ENCODE data around the gene ACAD11.

ACAD11 gene

DNA sequence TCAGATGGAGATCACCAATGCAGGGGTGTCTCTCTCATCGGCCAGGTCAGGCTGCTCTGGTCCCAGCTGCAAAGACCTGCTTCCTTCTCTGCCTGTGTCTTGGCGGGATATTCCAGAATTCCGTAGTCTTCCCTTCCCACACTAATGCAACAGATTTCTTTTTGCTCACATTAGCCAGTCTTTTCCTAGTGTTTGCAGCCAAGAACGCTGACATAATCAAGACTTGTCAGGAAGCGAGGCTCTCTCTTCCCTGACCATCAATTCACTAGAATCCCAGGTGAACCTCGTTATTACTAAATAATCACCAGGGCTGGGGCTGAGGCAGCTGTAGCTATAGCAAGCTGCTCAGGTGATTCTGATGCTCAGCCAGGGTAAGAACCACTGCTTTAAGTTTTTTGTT lies 105.8 kb downstream of the ACAD11 start:
- no peak for DNase-seq (ENCODE audit: low read depth)

GRCh38 chr3:132550579-132551305 lies 108.9 kb downstream of the ACAD11 start:
- DNase-seq (ENCODE audit: low read depth): no peak

DNA sequence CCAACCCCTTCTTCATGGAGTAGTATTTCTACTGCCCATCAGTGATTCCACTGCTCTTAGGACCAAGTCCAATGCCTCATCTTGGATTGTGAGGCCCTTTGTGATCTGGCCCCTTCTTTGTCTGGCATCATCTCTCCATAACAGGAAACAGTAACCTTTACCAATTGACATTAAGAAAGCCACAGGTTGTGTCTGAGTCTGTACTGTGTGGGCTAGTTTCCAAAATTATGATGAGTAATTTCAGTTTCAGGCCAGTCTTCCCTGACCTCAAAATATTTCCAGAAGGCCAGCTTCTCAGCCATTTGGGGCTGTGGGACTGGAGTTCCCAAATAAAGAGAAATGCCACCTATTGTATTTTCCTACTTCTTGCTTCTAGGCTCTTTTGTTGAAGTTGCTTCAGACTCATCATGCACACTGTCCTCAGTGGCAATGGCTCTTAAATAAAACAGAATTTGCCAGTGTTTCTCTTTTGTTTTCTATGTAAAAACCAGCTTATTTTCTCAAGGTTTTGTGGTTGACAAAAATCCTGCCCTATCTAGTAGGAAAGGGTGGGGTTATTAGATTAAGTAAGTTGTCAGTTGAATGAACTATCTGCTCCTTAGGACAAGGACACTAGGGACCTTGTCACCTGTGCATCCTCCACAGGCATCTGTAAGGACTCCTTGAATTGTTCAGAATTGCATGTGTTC lies 109.6 kb downstream of the ACAD11 start:
- no peak for DNase-seq (ENCODE audit: low read depth)

- no peak for DNase-seq (ENCODE audit: low read depth)
These were observed 110.4 kb downstream of the ACAD11 start for GRCh38 chr3:132549169-132549568.

DNA sequence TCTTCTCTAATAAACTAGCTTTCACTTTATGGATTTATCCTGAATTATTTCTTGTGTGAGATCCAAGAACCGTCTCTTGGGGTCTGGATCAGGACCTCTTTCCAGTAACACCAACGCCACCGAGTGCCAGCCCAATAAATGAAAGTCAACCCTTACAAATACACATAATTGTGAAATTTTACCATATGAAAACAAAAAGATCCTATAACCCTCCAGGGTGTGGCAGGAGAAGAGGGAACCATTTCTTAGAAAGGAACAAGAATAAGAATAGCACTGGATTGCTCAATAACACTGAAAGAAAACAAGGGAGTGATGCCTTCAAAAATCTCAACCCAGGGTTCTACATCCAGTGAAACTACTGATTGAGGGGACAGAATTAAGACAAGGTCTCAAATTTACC lies 114.1 kb downstream of the ACAD11 start:
- no peak for DNase-seq (ENCODE audit: low read depth)

DNA sequence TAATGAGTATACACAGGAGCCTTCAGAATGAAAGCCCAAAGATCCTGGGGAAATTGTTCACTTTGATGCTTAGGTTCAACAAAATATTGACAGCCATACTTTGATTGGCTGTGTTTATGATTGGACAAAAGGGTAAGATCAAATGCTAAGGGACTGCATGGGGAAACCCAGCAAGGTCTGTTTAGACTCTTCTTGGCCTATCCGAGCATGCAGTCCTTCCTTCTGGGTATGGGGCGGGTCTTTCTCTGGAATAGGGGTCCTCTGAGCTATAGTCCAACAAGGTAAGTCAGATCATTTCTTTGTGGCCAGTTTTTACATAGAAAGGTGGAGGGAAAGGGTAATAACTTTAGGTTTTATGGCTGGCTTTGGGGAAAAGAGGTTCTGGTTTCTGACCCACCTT lies 115.5 kb downstream of the ACAD11 start:
- no peak for DNase-seq (ENCODE audit: low read depth)

DNA sequence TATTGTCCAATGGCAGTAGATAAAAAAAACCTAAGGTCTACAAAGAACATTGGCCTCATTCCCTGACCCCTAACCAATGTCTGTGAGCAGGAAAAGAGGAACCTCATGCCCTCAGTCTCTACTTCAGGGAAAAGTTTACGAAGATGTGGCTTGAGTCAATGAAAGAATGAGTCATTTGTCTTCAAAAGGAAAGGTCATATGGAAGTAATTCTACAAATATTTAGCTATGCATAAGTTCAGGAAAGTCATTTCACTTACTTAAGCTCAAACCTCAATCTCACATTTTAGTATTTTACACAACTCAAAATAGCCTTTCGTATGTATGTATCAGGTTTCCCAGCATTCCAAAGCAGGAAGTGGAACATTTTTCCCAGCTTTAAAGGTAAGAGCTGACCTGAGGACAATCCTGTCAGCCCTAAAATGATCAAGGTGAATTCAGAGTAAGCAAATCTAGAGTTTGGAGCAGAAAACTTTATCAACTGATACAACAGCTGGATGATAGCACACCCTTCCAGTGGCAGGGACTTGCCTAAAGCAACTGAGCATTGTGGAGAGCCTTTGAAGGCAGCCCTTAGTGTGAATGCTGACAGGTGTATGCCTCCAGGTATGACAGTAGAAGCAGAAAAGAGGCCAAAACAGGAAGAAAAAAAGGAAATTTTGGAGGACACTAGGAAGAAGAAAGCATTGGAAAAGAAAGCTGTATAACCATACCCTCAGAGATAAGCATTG lies 116.4 kb downstream of the ACAD11 start:
- peak; percentile 89 for DNase-seq (ENCODE audit: low read depth)

- no peak for DNase-seq (ENCODE audit: low read depth)
These were observed 117.0 kb downstream of the ACAD11 start for GRCh38 chr3:132542577-132542976.

DNA sequence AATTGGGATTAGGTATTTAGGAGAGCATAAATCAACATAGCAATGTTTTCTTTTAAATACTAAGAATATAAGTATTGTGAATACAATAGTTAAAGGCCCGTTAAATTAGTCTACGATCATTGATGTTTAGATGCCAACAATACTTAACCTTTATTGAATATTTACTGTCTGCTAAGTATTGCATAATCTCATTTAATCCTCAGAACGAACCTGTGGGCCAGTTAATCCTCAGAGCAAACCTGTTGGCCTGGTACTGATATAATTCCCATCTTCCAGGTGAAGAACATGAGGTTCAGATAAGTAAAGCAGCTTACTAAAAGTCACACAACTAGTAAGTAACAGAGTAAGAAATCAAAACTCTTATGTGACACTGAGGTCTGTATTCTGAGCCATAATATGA lies 119.9 kb downstream of the ACAD11 start:
- no peak for DNase-seq (ENCODE audit: low read depth)

DNA sequence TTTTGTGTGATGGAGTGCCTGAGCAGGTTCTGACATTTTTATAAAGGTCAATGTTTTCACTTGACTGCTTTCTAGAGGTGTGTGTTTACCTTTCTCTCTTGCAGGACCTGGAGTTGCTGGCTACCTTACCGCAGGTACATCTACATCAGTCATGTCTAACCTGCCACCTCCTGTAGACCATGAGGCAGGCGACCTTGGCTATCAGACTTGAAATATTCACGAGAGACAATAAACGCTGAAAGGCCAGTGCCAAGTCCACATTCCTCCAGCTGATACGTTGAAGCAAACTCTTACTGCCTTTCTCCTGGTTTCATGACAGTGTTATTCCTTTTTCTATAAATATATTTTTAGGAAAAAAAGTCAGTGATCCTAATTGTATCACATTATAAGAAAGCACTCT lies 121.5 kb downstream of the ACAD11 start:
- DNase-seq (ENCODE audit: low read depth): no peak

- no peak for DNase-seq (ENCODE audit: low read depth)
These were observed 122.3 kb downstream of the ACAD11 start for GRCh38 chr3:132537297-132537696.

- DNase-seq (ENCODE audit: low read depth): no peak
These were observed 123.0 kb downstream of the ACAD11 start for GRCh38 chr3:132536442-132537153.

DNA sequence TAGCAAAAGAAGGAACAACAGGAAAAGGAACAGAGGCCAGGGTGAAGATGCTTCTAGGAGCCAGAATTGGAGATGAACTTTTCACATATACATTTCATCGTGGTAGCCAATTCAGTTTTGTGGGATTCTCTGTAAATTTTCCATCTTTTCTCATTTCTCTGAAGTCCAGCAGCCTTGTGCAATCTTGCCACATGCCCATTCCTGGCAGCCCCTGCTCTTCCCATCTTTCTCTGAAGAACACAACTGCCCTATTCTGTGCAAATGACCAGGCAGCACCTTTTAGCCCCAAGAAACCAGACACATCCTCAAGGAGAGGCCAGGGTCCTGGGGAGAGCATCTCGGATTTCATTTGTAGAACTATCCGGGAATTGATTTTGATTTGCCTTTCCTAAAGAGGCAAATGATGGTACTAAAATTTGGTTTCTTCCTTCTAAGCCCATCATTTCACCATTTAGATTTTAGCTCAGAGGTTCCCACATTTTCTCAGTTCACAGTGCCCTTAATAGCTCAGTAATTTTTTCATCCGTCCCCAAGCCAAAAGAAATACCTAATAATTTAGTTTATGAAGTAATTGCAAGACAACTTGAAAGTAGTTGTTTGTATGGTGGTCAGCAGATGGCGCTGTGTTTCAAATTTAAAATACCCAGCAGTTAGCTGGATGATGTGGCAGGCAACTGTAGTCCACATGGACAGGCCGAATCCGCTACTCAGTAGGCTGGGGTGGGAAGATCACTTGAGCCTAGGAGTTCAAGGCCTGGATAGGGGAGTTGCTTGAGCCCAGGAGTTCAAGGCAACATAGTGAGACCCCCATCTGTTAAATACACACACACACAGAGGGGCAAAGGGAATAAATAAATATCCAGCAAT lies 123.8 kb downstream of the ACAD11 start:
- DNase-seq (ENCODE audit: low read depth): peak; percentile 86

DNA sequence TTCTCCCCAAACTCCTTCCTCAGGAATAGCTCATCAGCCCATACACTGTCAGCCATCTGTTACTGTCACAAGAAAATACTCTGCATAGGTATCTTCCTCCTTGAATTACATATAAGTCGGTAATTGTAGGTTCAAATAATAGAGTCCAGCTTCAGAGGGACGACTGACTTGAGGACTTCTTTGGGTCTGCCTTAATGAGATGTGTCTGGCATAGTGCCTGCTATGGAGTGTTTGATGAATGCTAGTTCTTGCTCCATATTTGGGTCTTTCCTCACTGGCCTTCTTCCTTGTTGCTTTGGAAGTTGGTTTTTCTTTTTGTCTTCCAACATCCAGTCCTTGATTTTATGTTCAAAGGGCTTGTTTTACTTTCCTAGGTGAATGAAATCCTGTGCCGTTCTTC lies 129.0 kb downstream of the ACAD11 start:
- DNase-seq (ENCODE audit: low read depth): no peak

DNA sequence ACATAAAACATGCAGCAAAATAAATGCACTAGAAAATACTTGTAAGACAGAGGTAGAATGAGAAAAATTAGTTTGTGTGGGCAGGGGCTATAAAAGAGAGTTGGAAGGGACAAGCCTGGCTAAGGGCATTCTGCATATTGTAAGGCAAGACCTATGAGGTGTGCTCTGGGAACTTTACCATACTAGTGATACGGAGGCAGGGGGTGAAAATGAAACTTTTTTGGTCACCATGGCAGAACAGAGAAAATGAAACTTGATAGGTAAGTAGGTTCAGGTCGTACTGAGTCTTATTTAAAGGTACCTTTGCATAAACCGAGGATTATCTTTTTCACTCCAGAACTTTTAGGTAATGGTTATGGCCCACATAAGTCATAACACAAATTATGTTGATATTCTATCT lies 137.3 kb downstream of the ACAD11 start:
- DNase-seq (ENCODE audit: low read depth): no peak

DNA sequence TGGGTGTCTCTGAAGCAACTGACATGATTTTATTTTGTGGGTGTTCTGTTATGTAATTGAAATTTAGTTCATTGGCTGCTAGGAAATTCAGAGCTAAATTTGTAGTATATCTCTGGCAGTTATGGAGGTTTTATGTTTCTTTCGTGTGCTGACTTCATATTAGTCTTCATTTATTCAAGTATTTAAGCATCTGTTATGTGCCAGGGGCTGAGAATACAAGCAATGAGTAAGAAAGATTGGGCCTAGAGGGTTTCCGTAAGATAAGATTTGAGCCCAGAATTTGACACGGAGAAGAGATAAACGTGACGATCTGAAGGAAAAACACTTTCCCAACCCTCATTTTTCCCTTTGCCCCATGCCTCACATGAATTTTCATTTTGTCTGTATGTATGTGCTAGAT lies 137.7 kb downstream of the ACAD11 start:
- DNase-seq (ENCODE audit: low read depth): no peak

- DNase-seq (ENCODE audit: low read depth): no peak
These were observed 139.7 kb downstream of the ACAD11 start for GRCh38 chr3:132519914-132520313.

GRCh38 chr3:132517311-132517710 lies 142.3 kb downstream of the ACAD11 start:
- no peak for DNase-seq (ENCODE audit: low read depth)

DNA sequence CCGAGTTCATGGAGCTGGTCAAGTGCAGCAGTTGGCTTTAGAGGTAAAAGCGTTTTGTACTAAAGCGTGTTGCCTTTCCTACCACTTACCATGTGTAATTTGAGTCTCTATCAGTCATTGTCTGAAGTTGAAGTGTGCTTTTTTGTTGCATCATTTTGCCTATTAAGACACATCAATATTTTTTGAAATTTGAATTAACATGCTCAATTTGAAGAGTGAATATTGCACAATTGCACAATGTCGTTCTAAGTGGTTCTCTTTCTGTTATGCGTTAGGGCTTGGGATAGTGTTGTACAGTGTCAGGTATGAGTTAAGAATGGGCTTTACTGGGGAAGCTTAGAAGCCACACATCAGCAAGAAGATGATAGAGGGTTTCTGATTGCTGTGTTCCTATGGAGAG lies 146.6 kb downstream of the ACAD11 start:
- DNase-seq (ENCODE audit: low read depth): no peak

DNA sequence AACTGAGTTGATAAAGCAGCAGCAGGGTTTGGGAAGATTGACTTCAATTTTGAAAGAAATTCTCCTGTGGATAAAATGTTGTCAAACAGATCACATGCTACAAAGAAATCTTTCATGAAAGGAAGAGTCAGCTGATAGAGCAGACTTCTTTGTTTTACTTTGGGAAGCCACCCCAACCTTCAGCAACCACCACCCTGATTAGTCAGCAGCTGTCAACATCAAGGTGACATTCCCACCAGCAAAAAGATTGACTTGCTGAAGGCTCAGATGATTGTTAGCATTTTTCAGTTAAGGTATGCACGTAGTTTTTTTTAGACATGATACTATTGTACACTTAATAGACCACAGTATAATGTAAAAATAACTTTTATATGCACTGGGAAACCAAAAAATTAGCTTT lies 150.1 kb downstream of the ACAD11 start:
- DNase-seq (ENCODE audit: low read depth): no peak

GRCh38 chr3:132509096-132509495 lies 150.5 kb downstream of the ACAD11 start:
- DNase-seq (ENCODE audit: low read depth): no peak
